Suppressor macrophage treated with lipopolysaccharide for 1 hour (primary cell): Measurements from ENCODE around the gene MSI2.
A peak's percentile ranks its signal among the peaks of the same experiment; 100 is the strongest.

Experiments used
- DNase-seq, 3 donors: peaks; one replicate each; pipeline ENCODE4 v3.0.0-alpha.2; 2020 to 2022

The MSI2 gene

DNA sequence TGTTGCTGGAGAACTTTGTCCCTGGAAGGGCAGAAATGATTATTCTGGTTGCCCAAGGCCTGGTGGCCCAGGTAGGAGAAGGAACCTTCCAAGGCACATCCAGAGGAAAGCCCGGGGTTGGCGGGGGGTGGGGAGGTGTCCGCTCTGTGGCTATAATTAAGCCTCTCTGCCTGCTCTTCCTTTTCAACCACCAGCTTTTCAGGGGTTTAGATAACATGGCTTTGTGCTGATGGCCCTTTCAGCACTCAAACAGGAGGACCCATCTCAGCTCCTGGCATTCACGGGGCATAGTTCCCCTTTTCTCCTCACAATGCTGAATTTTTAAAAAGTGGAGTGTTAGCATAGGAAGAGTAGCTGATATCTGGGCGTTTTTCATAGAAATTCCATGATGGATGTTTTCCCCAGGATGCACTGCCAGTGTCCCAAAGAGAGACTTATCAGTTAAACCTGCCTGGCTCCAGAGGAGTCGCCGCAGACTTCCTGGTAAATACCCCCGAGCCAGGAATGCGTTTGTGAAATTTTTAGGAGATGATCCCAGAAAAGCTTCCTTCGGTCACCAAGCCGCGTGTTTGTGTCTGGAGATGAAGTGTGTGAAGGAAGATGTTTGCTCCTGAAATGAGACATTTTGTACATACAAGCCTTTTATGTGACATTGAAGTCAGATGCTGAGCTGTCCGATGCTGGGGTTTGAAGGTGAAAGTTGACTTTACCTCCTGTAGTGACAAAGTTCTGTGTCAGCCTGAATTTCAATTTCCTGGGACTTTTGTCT lies 188.5 kb downstream of the MSI2 start:
- no peak for DNase-seq

DNA sequence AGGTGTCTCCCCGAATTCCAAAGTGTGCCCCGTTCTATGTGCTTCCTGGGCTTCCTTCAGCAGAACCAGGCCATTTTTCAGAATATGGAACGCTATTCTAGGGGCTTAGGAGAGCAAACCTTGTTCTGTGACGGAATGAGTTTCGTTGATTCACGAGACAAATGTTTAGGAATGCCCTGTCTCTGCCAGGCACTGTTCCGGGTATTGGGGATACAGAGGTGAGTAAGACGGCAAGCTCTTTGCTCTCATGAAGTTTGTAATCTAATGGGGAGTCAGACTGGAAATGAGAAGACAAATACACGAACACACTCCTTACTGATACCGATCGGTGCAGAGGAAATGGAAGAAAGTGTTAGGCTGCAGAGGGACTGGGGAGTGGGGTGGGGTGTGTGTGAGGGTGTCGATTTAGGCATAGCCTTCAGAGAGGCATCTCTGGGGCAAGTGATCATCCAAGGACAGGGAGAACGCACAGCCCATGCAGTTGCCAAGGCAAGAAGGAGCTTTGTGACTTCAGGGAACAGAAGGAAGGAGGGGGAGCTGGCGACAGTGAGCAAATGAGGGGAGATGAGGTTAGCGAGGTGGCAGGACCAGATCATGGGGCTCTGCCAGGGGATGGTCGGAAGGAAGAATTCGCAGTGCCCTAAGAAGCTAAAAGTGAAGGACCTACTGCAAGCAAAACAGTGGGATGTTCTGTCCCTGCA lies 189.6 kb downstream of the MSI2 start:
- no peak for DNase-seq

DNA sequence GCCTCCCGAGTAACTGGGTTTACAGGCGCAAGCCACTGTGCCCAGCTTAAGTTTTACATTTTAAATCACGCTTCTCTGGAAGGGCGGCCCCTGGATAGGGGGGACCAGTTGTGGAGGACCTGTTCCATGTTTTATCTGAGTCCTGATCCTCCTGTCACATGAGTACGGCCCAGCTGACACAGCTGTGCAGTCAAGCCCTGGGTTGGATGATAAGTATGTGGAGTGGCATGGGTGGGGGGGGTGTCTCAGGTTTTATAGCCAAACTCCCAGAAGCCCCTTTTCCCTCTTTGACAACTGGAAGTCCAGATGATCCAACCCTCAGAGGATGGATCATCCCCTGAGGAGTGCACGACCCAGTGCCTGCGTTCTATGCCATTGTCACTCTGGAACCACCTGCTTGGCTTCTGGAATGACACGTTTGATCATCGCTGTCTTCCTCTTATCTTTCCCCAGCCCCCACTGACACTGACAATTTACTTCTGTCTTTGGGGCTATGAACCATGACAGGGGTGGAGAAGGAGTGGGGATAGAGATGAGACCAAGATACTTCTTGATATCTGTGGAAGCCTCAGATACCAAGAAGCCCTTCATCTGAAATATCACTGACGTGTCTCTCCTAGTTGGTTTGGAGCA lies 191.2 kb downstream of the MSI2 start:
- DNase-seq: no peak

DNA sequence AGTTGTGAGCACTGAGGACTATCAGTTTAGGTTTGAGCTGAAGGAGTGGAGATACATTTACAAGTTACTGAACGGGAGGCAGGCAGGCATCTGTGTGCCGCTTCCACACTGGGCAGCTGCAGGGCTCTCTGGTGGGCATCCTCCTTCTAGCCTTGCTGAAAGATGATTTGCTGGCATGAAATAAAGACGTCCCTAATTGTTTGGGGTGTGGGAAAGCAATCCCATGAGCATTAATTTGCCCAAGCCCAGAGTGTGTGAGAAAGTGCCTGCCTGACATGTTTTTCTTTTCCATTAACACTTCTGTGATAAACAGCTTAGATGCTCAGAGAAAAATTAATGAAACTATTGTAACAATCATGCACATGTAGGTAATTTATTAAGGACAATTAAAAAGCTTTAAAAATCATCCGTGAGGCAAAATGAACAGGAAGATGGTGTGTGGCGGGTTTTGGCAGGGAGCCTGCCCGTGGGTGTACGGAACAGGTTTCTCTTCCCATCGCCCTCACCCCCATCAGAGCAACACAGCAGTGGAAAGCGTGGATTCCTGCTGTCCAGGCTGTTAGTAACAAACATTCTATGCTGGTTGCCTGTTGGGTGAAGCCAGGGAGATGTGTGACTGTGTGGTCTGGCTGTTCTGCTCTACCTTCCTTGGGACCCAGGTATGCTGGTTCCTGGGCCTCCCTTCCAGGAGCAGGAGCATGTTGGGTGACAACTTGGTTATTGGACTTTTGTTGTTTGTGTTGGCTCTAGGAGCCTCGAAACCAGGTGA lies 191.9 kb downstream of the MSI2 start:
- DNase-seq: no peak

DNA sequence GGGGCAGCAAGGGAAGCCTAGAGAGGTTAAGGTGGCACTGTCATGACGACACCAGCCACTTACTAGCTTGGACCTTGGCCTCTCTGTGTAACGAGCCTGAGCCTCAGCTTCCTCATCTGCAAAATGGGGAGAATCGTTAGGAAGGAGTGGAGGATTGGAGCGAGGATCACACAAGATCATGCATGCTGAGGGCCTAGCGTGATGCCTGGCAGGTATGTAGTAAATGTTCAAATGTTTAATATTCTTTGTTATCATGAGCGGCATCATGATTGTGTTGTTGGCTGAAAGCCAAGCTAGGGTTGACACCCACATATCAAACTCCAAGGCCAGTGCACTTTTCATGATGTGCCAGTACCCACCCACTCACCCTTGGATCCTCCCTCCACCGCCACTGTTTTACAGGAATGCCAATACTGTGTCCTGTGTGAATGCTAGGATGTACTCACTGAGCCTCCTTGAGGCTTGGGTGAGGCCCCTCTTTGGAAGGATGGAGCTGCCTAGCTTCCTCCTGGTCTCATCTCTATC lies 192.5 kb downstream of the MSI2 start:
- no peak for DNase-seq

DNA sequence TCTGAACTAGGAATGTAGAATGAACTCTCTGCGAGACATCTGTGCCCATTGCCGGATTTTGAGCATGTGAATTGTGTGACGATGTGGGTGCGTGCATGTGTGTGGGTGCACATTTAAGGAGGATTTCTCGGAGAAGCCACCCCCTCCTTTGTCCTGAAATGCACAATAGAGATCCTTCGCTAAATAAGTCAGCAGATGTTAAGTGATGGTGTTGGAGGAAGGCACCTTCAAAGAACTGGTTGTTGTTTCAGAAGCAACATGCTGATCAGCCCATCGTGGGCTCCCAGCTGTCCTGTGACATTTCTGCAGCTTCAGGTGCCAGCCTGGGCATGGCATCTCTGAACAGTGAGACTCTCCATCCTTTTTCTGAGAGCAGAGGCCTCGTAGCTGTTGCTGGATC lies 194.9 kb downstream of the MSI2 start:
- no peak for DNase-seq

DNA sequence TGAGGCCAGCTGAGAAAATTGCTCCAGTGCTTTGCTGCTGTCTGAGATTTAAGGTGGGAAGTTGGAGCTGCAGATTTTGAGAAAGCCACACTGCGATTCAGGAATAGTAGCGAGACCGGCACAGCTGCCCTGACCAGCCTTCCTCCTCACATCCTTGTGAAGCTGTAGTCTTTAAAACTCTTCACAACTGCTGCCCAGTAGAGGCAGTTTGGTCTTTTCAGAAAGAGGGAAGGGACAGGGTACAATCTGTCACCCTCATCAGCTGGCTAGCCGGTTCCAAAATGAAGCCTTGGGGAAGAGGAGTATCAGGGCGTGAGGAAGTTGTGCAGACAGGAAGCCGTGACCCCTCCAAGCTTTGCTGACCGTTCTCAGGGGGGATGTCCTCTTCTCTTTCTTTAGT lies 195.3 kb downstream of the MSI2 start:
- no peak for DNase-seq

DNA sequence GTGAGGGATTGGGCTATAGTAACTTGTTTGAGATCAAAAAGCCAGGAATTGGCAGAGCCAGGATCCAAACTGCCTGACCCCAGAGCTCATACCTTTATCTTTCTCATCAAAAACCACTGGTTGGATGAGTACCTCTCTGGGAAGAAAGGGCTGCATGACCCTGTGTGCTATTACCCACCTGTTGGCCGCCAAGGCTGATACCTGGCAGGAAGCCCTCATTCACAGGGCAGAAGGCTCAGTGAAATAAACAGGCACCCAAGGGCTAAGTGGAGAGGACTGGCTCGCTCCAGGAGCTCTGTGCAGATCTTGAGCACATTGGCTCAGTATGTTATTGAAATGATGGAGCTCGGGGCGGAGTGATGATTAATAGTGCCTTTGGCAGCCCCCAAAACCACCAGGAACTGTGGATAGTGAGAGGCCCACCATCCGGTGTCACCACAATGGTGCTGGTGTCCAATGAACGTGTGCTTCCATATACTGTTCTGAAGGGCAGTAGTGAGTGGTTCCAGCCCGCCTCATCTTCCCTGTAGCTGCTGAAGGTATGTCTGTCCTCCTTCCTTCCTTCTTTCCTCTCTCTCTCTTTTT lies 197.6 kb downstream of the MSI2 start:
- DNase-seq: no peak

DNA sequence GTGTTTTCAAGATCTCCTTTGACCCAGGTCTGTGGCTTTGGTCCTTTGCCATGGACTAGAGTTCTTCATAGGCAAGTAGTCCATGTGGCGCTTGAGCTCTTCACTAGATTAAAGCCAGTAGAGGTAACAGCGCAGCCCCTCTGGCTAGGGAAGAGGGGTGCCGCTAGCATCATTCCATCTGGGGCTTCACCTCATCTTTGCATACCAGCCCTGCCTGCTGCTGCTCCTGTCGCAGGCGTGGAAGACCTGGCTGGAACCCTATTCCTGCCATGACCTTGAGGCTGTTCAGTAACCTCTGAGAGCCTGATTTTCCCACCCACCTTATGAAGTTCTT lies 198.4 kb downstream of the MSI2 start:
- DNase-seq: no peak

DNA sequence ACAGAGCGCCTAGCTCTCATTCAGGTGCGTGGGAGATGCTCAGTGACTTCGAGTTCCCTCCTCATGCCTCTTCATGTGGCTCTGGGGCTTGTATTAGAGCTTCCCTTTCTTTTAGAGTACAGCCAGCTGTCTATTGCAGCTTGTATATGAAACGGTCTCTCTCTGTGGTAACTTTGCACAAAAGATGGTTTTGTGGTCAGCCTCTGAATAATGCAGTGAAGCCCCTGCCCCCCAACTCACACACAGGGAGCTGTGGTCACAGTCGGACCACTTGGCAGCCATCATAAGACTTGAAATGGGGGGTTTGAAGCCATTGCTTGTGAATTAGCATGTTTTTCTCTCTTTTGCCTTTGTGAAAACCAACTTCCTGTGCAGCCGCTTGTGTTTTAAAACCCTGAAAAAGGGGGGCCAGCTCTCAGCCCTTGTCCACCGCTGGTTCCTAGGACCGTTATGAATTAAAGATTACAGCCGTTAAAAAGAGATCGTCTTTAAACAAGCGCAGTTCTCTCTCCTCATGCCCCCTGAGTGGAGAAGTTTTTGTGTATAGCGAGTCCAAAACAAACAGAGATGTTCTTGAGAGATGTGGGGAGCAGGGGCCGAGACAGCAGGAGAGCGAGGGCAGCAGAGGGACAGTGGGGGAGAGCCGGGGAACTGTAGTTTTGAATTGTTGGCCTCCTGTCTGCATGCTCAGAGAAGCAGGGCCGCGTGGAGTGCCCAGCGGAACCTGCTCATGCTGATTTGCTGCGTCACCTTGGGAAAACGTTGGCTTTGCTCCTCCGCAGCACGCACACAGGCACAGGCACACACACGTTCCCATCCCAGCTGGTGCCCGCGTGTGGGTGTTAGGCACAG lies 199.0 kb downstream of the MSI2 start:
- DNase-seq: peak; percentile 61 to 64 (median 64)

DNA sequence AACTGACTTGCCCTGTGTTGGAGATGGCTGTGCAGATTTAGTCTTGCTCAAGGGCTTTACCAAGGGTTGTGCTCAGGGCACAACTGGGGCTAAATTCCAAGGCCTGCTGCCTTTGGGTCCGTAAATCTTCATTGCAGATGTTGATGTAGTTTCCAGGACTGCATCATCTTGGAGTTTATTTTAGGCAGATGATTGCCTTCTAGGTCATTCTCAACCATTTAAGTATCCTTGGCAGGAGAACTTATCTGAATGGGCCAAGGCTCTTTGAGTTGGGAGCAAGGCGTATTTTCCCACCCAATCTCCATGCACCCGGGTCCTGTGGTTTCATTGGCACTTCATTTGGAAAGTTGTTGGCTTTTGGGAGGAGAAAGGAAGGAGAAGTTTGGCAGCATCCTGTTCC lies 200.3 kb downstream of the MSI2 start:
- no peak for DNase-seq

DNA sequence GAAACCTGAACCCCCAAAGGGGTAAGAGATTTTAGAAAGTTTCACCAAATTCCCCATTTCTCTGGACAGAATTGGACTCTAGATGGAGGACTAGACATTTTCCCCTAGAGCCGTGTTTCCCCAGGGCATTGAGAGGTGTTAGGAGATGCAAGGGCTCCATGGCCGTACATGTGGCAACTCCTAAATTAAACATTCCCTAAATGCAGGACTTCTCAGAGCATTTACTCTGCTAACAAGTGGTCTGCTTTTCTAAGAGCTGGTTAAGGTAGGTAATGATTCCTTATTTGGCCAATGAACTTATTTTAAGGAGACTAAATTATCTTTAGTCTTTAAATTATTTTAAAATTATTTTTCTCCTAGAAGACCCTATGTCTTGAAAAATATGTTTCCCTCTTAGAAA lies 200.9 kb downstream of the MSI2 start:
- DNase-seq: no peak

DNA sequence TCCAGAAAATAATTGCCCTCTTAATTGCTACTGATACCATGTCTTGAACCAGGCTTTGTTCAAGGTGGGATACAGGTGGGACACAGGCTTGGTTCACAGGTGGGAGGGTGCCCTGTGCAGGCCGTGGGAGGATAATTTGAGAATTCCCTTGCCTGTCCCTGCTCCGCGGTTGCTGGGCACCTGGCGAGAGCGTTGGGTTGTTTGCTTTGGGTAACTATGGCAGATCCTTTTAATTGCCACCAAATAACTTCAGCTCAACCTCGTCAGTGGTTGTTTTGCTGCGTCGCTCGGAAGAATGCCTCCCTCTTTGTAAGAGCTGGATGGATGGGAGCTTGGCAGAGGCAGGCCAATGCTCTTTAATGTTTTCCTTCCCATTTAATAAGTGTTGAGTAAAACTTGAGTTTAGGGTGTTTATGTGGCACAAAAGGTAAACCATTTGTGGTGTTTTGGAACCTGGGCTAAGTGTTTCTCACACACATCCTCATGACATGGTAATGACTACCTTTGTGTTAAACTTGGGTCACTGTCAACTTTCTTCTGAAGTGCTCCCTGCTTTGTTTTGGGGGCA lies 202.5 kb downstream of the MSI2 start:
- DNase-seq: no peak

DNA sequence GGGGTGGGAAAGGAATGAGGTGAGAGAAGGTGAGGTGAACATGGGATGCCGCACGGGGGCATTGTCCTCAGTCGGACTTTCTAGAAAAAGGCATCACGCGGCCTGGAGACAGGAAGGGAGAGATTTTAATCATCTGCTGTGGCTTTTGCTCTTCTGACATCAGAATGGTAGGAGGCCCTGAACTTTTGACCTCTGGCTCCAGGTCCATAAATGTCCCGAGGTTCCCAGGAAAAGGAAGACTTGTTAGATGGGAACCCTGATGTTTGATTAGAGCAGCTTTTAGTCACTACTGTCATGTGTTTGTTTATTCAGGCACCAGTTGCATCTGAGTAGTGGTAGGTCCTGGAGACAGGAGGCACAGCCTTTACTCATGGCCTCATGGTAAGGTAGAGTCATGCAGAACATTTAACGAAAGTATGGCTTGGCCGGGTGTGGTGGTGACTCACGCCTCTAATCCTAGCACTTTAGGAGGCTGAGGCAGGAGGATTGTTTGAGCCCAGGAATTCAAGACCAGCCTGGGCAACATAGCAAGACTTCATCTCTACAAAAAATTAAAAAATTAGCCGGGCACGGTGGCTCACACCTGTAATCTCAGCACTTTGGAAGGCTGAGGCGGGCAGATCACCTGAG lies 203.1 kb downstream of the MSI2 start:
- DNase-seq: peak; percentile 34 to 68 (median 51)

DNA sequence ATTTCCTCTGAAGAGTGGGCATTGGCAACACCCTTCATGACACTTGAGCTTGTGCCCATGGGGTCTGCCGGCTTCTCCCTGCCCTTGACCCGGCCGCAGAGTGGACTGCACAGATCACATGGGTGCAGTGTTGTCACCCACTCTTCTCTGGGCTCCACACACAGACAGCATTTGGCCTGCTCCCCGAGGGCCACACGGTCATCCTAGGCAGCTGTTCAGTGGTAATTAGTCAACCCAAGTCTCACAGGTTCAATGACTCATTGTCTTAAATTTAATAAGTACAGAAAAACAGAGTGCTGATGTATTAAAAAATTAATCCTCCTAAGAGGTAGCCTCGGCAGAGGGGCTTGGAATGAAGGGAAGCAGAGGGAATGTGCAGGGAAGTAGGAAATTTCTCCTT lies 204.8 kb downstream of the MSI2 start:
- DNase-seq: peak; percentile 38 to 62 (median 55)

DNA sequence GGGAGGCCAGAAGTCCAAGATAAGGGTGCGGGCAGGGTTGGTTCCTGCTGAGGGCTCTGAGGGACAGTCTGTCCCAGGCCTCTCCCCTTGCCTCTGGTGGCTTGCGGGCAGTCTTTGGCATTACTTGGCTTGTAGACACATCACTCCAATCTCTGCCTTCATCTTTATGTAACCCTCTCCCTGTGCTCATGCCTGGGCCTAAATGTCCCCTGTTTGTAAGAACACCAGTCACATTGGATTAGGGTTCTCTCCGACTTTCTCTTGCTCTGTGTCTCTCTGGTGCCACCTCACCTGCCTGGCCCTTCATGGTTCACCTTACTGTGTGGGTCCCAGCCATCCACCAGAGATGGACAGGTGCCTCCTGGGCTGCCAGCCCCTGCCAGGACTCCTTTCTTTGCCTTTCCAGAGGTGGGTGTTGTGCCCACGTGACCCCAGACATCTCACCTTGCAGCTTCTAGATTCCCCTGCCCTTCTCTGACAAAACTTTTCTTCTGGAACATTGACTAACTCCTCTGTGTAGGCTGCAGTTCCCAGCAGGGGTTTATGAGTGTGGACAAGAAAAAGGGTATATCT lies 205.8 kb downstream of the MSI2 start:
- DNase-seq: no peak

DNA sequence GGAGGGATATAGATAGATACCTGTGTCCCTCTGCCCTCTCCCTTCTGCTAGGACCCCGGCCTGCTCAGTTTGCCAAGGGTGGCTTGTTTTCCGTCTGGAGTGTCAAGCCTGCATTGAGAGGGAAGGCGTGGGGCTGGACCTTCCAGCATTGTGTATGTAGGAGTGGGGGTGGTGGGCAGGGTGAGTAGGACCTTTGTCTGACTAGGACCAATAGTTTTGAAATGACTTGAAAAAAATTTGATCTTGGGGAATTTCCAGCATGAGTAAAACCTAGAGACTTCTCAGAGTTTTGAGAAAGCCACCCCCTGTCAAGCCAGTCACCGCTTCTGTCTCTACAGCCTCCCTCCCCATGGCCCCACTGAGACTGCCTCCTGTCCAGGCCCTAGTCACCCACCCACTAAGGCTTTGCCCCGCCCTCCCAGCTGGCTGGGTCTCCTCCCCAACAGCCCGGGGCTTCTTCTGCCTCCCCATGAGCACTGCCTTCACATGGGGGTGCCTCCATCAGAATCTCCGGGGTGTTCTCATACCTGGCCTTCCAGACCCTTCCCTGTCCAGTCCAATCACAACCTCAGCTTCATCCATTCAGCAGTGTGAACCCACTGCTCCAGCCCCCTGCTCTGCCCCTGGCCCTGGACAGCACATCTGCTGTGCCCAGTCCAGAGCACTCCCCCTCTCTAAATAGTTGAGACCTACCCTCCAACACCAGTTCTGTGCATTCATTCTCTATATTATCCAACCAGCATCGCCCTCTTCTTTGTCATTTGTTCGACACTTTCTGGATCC lies 207.0 kb downstream of the MSI2 start:
- DNase-seq: peak; percentile 87 to 94 (median 89)

DNA sequence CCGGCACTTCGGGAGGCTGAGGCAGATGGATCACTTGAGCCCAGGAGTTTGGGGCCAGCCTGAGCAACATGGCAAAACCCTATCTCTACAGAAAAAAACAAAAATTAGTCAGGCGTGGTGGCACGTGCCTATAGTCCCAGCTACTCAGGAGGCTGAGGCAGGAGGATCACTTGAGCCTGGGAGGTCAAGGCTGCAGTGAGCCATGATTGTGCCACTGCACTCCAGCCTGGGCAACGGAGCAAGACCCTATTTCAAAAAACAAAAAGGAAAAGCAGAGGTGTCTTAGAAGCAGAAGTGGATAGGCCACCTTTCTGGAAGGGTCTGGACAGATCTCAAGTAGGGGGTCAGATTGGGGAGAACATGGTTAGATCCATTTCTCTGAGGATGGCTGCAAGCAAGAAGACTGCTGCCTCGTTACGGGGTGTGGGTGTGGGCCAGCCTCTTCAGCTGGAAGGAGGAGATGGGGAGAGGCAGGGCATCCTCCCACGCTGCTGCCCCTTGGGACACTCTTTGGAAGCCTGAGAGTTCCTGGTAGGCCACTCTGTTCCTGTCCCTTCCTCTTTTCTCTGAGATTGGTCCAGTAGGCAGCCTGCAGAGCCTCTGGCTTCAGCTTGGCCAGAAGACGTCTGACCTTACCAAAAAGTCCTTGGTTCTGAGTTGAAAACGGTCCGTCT lies 208.0 kb downstream of the MSI2 start:
- DNase-seq: peak in 1 of 3 donors; percentile 42

DNA sequence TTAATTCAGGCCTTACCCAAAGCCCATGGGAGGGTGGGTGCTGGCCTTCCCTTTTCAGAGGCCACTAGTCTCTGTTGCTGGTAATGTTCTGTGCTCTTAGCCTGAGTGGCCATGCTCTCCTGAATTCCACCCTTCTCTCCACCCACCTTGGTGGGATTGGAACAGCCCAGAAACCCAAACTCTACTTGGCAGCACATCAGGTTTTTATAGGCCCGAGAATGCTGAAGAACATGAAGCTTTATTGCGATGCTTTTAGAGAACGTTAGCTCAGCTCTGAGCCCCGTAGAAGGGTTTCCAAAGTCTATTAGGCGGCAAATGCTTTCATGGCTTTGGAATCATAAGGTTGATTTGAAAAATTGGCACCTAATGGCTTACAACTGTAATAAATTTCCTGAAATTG lies 209.3 kb downstream of the MSI2 start:
- no peak for DNase-seq
